Ovary (tissue), 3 donors: ENCODE results near the gene PCBP2.

ENCODE experiments used
- CTCF ChIP-seq, 3 donors: fragments of 450-650 bp in 2 of 3; fragments of 200-600 bp in 1 of 3; IDR thresholded peaks; one replicate each; pipeline versions ENCODE4 v1.5.1 to v1.8.0; 2016 to 2022; ENCODE audit warnings: antibody characterized with exemption in 3 of 3, mild to moderate bottlenecking in 1 of 3
- EP300 ChIP-seq: sonication (generic); formaldehyde crosslinking; IDR thresholded peaks from one replicate; pipeline ENCODE4 v1.6.1; 2017; ENCODE audit warnings: antibody characterized with exemption
- POLR2A ChIP-seq: fragments of 450-650 bp; IDR thresholded peaks from one replicate; pipeline ENCODE4 v1.6.1; 2017; ENCODE audit warnings: antibody characterized with exemption, mild to moderate bottlenecking, moderate library complexity
- donor health status: DM: no; HTN: no; CAD: no.

- TF ChIP-seq EP300 (no peak), CTCF (IDR thresholded peaks at IDR 0.05) (no peak), POLR2A (no peak)
Observed at GRCh38 chr12:53523131-53523530, 71.2 kb downstream of the PCBP2 start.
